CD14-positive monocyte (primary cell): ENCODE results near the gene POLR3C. TPM values are rescaled to one million over a fixed set of nuclear protein-coding genes. Genes with fewer than 3 reads are reported as not detected.

Experiments used
- DNase-seq, 3 donors: peaks; one replicate each; pipeline ENCODE4 v3.0.0-alpha.2; 2011 to 2022
- H2AFZ ChIP-seq: 2 replicates; pipeline ENCODE4 v1.6.0; 2012; ENCODE audit warnings: mild to moderate bottlenecking, low read depth, low read length, inconsistent platforms; ENCODE audit not compliant: insufficient read depth, poor library complexity, severe bottlenecking
- H3K27ac ChIP-seq, 2 donors: 1 replicate in 1 of 2; 2 replicates in 1 of 2; pipeline ENCODE4 v1.5.1; 2012 to 2013; ENCODE audit warnings: low read length in 2 of 2, control low read depth in 1 of 2, inconsistent platforms in 1 of 2, low read depth in 1 of 2, mild to moderate bottlenecking in 1 of 2
- H3K27me3 ChIP-seq, 2 donors: one replicate each; pipeline versions ENCODE4 v1.6.0 to v1.6.1; 2011 to 2013; ENCODE audit warnings: low read length in 2 of 2; ENCODE audit not compliant: control insufficient read depth in 2 of 2, insufficient read depth in 2 of 2
- H3K36me3 ChIP-seq, 2 donors: replicated peaks in 1 of 2; 1 replicate in 1 of 2; 2 replicates in 1 of 2; pipeline versions ENCODE4 v1.5.1 to v1.6.1; 2012 to 2013; ENCODE audit warnings: low read length in 2 of 2, control low read depth in 1 of 2, inconsistent platforms in 1 of 2, mild to moderate bottlenecking in 1 of 2; ENCODE audit not compliant: insufficient read depth in 2 of 2, control insufficient read depth in 1 of 2
- H3K4me1 ChIP-seq, 2 donors: 1 replicate in 1 of 2; 2 replicates in 1 of 2; pipeline versions ENCODE4 v1.5.1 to v1.6.1; 2012 to 2013; ENCODE audit warnings: low read length in 2 of 2, control low read depth in 1 of 2, inconsistent platforms in 1 of 2, mild to moderate bottlenecking in 1 of 2, moderate library complexity in 1 of 2; ENCODE audit not compliant: insufficient read depth in 2 of 2, control insufficient read depth in 1 of 2
- H3K4me2 ChIP-seq: replicated peaks from 2 replicates; pipeline ENCODE3; 2012; ENCODE audit warnings: low read length, moderate library complexity, mild to moderate bottlenecking; ENCODE audit not compliant: poor library complexity, severe bottlenecking; ENCODE audit errors: extremely low read depth
- H3K4me3 ChIP-seq, 3 experiments: fragments of 200-600 bp in 1 of 3; sonication (generic) in 1 of 3; replicated peaks in 1 of 3; 1 replicate in 2 of 3; 2 replicates in 1 of 3; pipeline ENCODE4 v1.5.1; 2011 to 2013; ENCODE audit warnings: low read length in 3 of 3, mild to moderate bottlenecking in 3 of 3, control low read depth in 2 of 3, low read depth in 2 of 3, inconsistent platforms in 1 of 3, moderate library complexity in 1 of 3
- H3K79me2 ChIP-seq: 2 replicates; pipeline ENCODE4 v1.6.0; 2012; ENCODE audit warnings: mild to moderate bottlenecking, control low read depth, inconsistent platforms, low read length, moderate library complexity; ENCODE audit not compliant: insufficient read depth
- H3K9ac ChIP-seq: 2 replicates; pipeline ENCODE4 v1.6.0; 2017; ENCODE audit warnings: low read length, mild to moderate bottlenecking; ENCODE audit not compliant: insufficient read depth, poor library complexity, severe bottlenecking
- H3K9me3 ChIP-seq, 2 donors: replicated peaks in 1 of 2; 1 replicate in 1 of 2; 2 replicates in 1 of 2; pipeline versions ENCODE4 v1.5.1 to v1.6.1; 2012 to 2013; ENCODE audit warnings: low read length in 2 of 2, control low read depth in 1 of 2; ENCODE audit not compliant: control insufficient read depth in 1 of 2, insufficient read depth in 1 of 2
- H4K20me1 ChIP-seq: 2 replicates; pipeline ENCODE4 v1.6.0; 2012; ENCODE audit warnings: mild to moderate bottlenecking, low read length, control low read depth, moderate library complexity; ENCODE audit not compliant: insufficient read depth
- H3K27ac Mint-ChIP-seq, 7 donors: one replicate each; pipeline ENCODE4 v1.8.0; 2020; ENCODE audit warnings: mild to moderate bottlenecking in 7 of 7, mixed read lengths in 7 of 7, moderate library complexity in 6 of 7, inconsistent platforms in 2 of 7
- H3K27me3 Mint-ChIP-seq, 3 donors: one replicate each; pipeline ENCODE4 v1.8.0; 2021 to 2022; ENCODE audit warnings: low read depth in 3 of 3, mild to moderate bottlenecking in 3 of 3, mixed read lengths in 3 of 3, moderate library complexity in 3 of 3, inconsistent platforms in 1 of 3
- H3K36me3 Mint-ChIP-seq, 2 donors: one replicate each; pipeline ENCODE4 v1.8.0; 2020; ENCODE audit warnings: mixed read lengths in 2 of 2, inconsistent platforms in 1 of 2, mild to moderate bottlenecking in 1 of 2
- H3K4me1 Mint-ChIP-seq: one replicate; pipeline ENCODE4 v1.8.0; 2020; ENCODE audit warnings: mild to moderate bottlenecking, mixed read lengths
- H3K4me3 Mint-ChIP-seq, 2 donors: one replicate each; pipeline ENCODE4 v1.8.0; 2020; ENCODE audit warnings: mild to moderate bottlenecking in 2 of 2, mixed read lengths in 2 of 2, moderate library complexity in 1 of 2
- H3K9me3 Mint-ChIP-seq, 7 donors: one replicate each; pipeline ENCODE4 v1.8.0; 2020 to 2022; ENCODE audit warnings: mixed read lengths in 7 of 7, mild to moderate bottlenecking in 6 of 7, moderate library complexity in 6 of 7, inconsistent platforms in 2 of 7
- WGBS: methylation state at CpG from one replicate; pipeline ENCODE4 v1.1.5; 2013; ENCODE audit warnings: missing lambda C conversion rate; ENCODE audit not compliant: insufficient coverage; 5-methylcytosine and 5-hydroxymethylcytosine counted together
- intact Hi-C, 2 donors: fragments of 100-400 bp; cut with micrococcal nuclease; formaldehyde crosslinking; loops; one replicate each; pipeline versions ENCODE4 v1.15.0 to v1.15.1; 2023
- polyA plus RNA-seq, 3 donors: library from polyadenylated mRNA; depleted of rRNA in 1 of 3; unstranded in 2 of 3; stranded (reverse) in 1 of 3; fragments of 300-500 nt in 2 of 3; fragments of >200 nt in 1 of 3; fragmentation: Illumina TruSeq in 2 of 3; gene quantifications; 1 replicate in 2 of 3; 2 replicates in 1 of 3; pipeline ENCODE4 v1.2.3, GENCODE V29; 2012 to 2021
- TF ChIP-seq, protein P1 (sequence below): fragments of 200-600 bp; IDR thresholded peaks from one replicate; pipeline ENCODE4 v1.8.0; 2022; ENCODE audit warnings: antibody characterized with exemption, mild to moderate bottlenecking

POLR3C gene
- polyA plus RNA-seq, 3 donors: 23.5 to 41.3 (median 30.5) TPM

DNA sequence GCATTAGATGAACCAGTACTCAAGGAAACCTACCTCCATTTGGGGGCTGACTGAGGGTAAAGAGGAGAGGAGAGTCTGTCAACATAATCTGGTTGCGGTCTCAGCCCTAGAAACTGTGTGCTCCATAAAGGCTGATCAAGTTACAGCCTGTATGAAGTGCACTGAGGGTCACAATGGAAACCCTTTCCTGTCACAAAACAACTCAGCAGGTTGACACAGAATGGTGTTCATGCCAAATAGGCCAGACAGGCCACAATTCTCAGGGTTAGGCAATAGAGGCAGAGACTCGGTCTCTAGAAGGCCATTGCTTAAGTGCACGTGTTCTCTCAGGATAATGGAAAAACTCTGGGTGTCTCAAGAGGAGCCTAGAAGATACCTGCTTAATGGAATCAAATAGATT, 65.7 kb downstream of the POLR3C start:
- TF ChIP-seq, protein P1, sequence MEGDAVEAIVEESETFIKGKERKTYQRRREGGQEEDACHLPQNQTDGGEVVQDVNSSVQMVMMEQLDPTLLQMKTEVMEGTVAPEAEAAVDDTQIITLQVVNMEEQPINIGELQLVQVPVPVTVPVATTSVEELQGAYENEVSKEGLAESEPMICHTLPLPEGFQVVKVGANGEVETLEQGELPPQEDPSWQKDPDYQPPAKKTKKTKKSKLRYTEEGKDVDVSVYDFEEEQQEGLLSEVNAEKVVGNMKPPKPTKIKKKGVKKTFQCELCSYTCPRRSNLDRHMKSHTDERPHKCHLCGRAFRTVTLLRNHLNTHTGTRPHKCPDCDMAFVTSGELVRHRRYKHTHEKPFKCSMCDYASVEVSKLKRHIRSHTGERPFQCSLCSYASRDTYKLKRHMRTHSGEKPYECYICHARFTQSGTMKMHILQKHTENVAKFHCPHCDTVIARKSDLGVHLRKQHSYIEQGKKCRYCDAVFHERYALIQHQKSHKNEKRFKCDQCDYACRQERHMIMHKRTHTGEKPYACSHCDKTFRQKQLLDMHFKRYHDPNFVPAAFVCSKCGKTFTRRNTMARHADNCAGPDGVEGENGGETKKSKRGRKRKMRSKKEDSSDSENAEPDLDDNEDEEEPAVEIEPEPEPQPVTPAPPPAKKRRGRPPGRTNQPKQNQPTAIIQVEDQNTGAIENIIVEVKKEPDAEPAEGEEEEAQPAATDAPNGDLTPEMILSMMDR: no peak
- H3K27ac Mint-ChIP-seq: no peak overlapping the region
- peaks cover 5 to 8% of the 10 kb centered on the region in 2 donors for H3K27me3 ChIP-seq
- no peak overlapping the region for H3K27ac ChIP-seq
- H3K27me3 Mint-ChIP-seq: peaks cover 11 to 17% (median 14%) of the 10 kb centered on the region in 3 donors
- peaks cover 8 to 18% of the 10 kb centered on the region in 2 donors for H3K4me1 ChIP-seq
- H3K36me3 ChIP-seq: no peaks in the 10 kb centered on the region
- H4K20me1 ChIP-seq: no peaks in the 10 kb centered on the region
- no peak overlapping the region for H3K4me2 ChIP-seq
- no peaks in the 10 kb centered on the region for H3K9me3 ChIP-seq
- no peak overlapping the region for H3K4me3 ChIP-seq
- DNase-seq: no peak
- H3K79me2 ChIP-seq: no peaks in the 10 kb centered on the region
- intact Hi-C loops: loop anchor here (5.0 to 10.0 kb wide), 3 partner anchors 42 to 125 kb away; partner anchors contain the start of gene NUDT17 (in 1 of the 2)
- no peak overlapping the region for H2AFZ ChIP-seq
- peaks cover 0 to 2% of the 10 kb centered on the region in 2 donors for H3K36me3 Mint-ChIP-seq
- peaks cover 0 to 2% (median 0%) of the 10 kb centered on the region in 7 donors for H3K9me3 Mint-ChIP-seq
- H3K9ac ChIP-seq: no peak overlapping the region
- 69% methylated on average over 2 of the region's 3 CpGs for WGBS
- H3K4me3 Mint-ChIP-seq: no peak overlapping the region
- peaks cover 14% of the 10 kb centered on the region for H3K4me1 Mint-ChIP-seq

DNA sequence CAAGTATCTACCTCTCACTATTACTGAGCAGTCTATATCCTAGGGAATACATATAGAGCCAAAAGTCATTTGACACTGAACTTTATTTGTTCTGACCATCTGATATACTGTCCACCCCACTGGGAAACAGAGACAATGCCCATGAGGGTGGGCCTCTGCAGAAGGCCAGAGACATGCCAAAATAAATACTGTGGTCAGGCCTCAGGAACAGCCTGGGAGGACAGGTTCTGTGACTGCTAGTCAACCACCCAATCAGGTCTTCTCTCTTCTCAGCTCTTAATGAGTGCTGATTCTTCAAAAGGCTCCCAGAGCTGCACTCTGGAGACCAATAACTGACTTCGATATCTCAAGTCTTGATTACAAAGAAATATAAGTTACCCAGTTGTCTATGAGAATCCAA, 67.1 kb downstream of the POLR3C start:
- Histone ChIP-seq H4K20me1 (no peaks in the 10 kb centered on the region), H3K27me3 (no peaks in the 10 kb centered on the region), H3K36me3 (no peaks in the 10 kb centered on the region), H3K79me2 (no peaks in the 10 kb centered on the region), H3K9me3 (no peaks in the 10 kb centered on the region), H3K9ac (no peak overlapping the region), H3K27ac (no peak overlapping the region), H3K4me2 (no peak overlapping the region), H2AFZ (no peak overlapping the region), H3K4me3 (no peak overlapping the region), H3K4me1 (peaks cover 2 to 7% of the 10 kb centered on the region in 2 donors)
- Mint-ChIP-seq H3K36me3 (peaks cover 0 to 2% of the 10 kb centered on the region in 2 donors), H3K4me3 (no peak overlapping the region), H3K9me3 (peaks cover 0 to 2% (median 0%) of the 10 kb centered on the region in 7 donors), H3K4me1 (peaks cover 4% of the 10 kb centered on the region), H3K27me3 (peaks cover 2 to 9% (median 7%) of the 10 kb centered on the region in 3 donors), H3K27ac (no peak overlapping the region)
- intact Hi-C loops: loop anchor here (5.0 to 10.0 kb wide), 2 partner anchors 121 to 124 kb away; no protein-coding TSS in a partner anchor
- TF ChIP-seq, protein P1: no peak
- WGBS: no CpG with 5 or more reads among the region's 1 CpG
- no peak for DNase-seq
